ENCODE measurements around the gene GJB5.
"Not testable (repeated sequence)": the region's sequence is repeated elsewhere in the genome, so short reads cannot be mapped to it uniquely, and the experiment has no call there.

DNA sequence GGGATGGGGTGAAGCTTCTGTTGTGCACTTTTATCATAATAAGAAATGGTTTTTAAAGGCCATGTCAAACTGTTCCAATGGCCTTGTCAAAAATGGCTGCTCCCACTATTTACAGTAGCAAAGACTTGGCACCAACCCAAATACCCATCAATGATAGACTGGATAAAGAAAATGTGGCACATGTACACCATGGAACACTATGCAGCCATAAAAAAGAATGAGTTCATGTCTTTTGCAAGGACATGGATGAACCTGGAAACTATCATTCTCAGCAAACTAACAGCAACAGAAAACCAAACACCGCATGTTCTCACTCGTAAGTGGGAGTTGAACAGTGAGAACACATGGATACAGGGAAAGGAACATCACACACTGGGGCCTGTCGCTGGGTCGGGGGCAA, 18.3 kb downstream of the GJB5 start:
- TF ChIP-seq, protein P1, sequence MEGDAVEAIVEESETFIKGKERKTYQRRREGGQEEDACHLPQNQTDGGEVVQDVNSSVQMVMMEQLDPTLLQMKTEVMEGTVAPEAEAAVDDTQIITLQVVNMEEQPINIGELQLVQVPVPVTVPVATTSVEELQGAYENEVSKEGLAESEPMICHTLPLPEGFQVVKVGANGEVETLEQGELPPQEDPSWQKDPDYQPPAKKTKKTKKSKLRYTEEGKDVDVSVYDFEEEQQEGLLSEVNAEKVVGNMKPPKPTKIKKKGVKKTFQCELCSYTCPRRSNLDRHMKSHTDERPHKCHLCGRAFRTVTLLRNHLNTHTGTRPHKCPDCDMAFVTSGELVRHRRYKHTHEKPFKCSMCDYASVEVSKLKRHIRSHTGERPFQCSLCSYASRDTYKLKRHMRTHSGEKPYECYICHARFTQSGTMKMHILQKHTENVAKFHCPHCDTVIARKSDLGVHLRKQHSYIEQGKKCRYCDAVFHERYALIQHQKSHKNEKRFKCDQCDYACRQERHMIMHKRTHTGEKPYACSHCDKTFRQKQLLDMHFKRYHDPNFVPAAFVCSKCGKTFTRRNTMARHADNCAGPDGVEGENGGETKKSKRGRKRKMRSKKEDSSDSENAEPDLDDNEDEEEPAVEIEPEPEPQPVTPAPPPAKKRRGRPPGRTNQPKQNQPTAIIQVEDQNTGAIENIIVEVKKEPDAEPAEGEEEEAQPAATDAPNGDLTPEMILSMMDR (IDR thresholded peaks at IDR 0.05; ENCODE audit: low read depth, low read length, poor library complexity, severe bottlenecking), result not testable (repeated sequence)
- TF ChIP-seq EZH2phosphoT487 (IDR thresholded peaks at IDR 0.05; ENCODE audit: borderline replicate concordance, low read length), result not testable (repeated sequence)
